Activated CD4-positive, alpha-beta T cell treated with anti-CD3 and anti-CD28 coated beads, Interleukin-2, Interleukin-6, amounts not matched to agents 100 ng/mL and 50 ng/mL, durations not matched to agents 16 hours and 8 hours (primary cell): Measurements from ENCODE around the gene LHFPL2.

ENCODE experiments used
- DNase-seq: peaks from one replicate; pipeline ENCODE4 v3.0.0-alpha.2; 2020

The LHFPL2 gene

DNA sequence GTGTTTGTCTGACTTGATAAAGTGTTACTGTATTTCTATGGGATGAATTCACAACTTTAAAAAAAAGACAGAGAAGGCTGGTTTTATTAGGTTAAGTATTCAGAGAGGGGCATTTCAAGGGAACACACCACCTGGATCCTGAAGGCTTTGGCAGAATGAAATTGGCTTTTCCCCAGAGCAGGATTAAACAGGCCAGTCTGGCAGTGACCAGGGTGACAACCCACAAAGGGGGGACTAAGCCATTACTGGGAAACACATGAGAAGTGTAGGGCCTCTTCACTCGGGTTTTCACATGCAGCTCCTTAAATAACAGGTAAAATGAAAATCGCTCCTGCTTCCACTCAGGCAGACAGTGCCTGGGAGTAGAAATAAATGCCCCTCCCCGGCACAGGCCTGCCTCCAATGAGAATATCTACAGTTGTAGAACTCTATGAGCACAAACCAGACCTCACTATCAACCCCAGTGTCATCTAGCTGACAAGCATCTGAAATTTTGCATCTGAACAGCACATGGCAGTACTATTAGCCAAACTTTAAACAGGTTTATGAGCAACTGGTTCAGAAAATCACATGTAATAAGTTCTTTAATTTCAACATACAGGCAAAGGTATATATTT is 85.8 kb downstream of the LHFPL2 start:
- DNase-seq: no peak

DNA sequence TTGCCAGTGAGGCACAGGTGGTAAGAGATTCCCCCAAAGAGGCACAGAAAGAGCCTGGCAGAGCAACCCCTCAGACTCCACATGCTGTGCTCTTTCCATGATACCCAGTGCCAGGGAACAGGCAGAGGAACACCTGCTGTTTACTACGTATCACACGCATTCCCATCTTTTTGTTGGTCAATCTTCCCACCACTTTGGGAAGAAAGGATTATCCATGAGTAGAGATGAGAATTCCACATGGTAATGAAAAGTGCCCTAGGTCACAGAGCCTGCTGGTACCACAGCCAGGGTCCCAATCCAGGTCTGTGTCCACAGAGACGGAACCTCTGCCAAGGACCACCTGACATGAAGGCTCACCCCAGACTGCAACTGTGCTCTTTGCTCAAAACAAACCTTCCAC is 86.6 kb downstream of the LHFPL2 start:
- DNase-seq: no peak

GRCh38 chr5:78561261-78561660 is 87.3 kb downstream of the LHFPL2 start:
- DNase-seq: no peak

DNA sequence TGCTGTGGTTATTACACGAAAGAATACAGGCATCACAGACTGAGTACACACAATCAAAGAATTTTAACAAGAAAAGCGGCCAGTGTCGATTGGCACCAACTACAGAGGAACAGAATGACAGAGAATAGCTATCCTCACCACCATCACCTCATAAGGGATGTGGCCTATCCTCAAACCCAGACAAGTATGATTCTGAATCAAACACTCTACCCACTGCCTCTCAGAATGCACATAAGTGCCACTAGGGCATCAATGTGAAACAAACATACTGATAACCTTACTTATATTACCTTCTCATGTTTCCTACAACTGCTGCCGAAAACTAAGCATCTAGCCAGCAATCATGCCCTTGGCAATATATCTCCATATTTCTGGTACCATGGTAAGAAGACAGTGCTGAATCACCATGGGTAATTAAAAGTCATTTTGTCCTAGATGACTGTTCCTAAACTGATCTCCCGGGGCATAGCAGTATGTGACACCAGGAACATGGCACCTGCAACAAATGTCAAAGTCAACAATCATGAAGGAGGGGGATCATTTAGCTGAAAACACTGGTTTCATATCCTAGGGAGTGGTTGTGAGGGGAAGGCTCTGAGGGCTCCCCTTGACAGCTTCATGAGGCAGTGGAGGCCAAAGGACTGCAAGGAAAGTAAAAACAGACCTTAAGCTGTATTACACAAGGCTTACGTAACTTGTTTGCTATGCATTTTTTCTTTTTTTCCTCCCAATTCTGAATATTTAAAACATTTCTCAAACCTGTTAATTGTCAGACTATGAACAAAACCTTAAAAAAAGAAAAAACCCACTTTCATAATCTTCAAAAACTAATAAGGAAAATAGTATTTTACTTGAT is 88.3 kb downstream of the LHFPL2 start:
- peak; percentile 72 for DNase-seq

DNA sequence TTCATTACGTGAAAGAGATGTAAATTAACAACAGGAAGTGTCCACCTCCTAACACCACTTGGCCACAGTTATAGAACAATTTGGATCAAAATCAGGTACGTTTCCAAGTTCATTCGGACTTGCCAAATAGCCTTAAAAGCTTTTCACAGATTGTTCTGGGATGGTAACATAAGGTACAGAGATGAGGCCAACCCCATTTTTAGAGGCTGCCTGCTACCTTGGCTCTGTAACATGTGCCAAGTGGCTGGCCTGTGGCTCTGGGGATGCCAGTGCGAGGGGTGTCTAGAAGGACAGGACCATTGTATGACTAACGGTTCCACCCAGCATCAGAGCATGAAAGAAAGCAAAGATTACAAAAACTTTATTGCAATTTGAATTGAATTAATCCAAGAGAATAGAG is 91.0 kb downstream of the LHFPL2 start:
- no peak for DNase-seq

DNA sequence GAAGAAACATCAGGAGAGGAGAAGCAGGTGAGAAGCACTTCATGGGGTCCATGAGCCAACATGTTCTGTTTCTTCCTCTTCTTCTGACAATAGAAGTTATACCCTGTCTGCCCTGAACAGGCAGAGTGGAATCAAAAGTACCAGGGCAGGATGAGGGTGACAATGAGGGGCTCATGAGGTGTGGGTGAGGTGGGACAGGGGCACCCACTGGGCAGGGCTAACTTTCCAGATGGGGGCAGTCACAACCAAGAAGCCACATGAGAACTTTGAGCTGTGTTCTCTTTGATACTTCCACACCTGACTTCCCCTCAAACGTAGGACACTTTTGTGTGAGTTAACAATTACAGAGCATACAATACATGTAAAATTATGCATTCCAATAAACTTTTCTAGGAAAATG is 92.7 kb downstream of the LHFPL2 start:
- no peak for DNase-seq

DNA sequence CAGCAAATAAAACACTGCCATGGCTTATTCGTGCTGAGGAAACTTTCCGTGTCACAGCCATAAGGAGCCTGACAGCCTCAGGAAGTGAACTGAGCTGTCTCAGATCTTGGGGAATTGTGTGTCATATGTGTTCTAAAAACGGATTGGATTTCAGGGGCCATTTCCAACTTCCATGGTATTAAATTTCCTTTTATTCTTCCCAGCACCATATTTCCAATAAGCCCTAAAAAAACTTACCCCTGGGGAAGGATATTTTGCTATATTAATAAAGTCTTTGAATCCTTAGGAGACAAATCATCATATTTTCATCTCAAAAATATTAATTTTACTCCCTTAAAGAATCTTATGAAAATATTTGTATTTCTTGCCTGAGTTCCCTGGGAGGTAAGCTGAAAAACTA is 93.9 kb downstream of the LHFPL2 start:
- no peak for DNase-seq

GRCh38 chr5:78553580-78554353 is 94.8 kb downstream of the LHFPL2 start:
- DNase-seq: no peak

DNA sequence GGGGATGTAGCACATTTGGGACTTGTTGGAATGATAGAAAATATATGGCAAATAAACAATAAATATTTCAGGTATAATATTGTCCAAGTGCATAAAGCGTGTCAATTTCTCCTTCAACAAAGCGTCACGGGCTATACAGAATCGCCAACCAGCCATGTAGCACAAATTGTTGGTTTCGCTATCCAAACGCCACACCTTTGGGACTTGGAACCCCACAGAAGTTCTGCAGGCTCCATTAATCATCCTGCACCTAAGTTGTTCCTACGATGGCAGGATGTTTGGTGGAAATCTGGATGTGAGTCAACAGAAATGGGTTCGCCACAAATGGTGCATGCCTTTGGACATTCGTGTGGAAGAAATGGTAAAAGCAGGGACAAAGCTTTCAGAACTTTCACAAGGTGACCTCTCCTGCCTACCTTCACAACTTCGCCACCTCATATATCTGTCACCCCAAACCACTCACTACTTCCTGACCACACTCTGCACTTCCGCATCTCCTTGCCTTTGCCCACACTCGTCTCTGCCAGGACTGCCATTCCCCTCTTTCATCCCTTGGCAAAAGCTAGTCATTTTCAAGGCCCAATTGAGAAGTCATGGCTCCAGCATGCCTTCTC is 95.7 kb downstream of the LHFPL2 start:
- peak; percentile 16 for DNase-seq

GRCh38 chr5:78550891-78551290 is 97.7 kb downstream of the LHFPL2 start:
- no peak for DNase-seq

DNA sequence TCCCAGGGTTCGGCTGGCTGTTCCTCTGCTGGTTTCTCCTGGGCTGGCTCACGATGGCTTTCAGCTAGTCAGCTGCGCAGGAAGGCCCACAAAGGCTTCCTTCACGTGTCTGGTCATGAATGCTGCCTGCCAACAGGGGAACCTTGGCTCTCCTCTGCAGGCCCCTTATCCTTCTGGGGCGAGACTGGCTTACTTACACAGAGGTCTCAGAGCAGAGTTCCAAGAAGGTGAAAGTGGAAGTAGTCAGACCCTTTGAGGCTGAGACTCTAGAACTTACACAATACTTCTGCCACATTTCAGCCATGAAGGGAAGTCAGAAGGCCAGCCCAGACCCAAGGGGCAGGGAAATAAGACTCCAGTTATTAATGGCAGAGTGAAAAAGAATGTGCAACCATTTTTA is 99.5 kb downstream of the LHFPL2 start:
- no peak for DNase-seq

- no peak for DNase-seq
These were observed 100.6 kb downstream of the LHFPL2 start for GRCh38 chr5:78547731-78548615.

DNA sequence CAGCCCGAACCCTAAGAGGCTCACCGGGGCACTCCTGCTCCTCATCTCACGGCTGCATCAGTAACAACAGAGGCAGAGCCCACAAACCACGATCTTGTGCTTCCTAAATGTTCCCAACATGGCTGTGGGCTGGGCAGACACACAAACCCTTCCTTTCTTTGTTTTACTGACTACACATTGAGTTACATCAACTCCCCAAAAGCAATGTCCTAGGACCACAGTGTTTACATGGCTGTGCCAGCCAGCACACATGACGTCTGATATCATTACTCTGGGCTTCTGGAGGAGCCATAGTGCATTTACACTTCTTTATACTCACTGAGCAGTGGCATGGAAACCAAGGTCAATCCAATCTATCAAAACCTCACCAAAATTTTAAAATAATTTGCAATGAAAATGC is 101.4 kb downstream of the LHFPL2 start:
- DNase-seq: no peak

- no peak for DNase-seq
These were observed 102.1 kb downstream of the LHFPL2 start for GRCh38 chr5:78546276-78546996.

- no peak for DNase-seq
These were observed 103.2 kb downstream of the LHFPL2 start for GRCh38 chr5:78545406-78545805.

GRCh38 chr5:78544561-78545201 is 103.9 kb downstream of the LHFPL2 start:
- peak; percentile 27 for DNase-seq

- no peak for DNase-seq
These were observed 104.7 kb downstream of the LHFPL2 start for GRCh38 chr5:78543916-78544315.

DNA sequence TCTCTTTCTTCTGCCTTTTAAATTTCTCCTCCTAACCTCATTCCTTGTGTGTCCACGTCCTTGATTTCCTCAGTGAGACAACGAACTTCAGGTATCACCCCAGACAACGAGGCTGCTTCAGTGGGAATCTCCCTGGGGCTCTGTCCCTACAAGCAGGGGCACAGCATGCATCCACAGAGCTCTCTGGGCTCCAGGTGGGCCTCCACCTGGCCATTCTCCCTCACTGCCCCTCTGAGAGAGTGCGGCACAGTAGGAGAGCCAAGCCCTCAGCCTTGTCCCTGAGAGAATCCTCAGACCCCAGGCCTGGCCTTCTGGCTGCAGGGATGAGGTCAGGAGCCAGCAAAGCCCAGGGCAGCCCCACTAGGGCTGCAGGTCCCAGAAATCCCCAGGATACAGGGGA is 105.3 kb downstream of the LHFPL2 start:
- DNase-seq: no peak

DNA sequence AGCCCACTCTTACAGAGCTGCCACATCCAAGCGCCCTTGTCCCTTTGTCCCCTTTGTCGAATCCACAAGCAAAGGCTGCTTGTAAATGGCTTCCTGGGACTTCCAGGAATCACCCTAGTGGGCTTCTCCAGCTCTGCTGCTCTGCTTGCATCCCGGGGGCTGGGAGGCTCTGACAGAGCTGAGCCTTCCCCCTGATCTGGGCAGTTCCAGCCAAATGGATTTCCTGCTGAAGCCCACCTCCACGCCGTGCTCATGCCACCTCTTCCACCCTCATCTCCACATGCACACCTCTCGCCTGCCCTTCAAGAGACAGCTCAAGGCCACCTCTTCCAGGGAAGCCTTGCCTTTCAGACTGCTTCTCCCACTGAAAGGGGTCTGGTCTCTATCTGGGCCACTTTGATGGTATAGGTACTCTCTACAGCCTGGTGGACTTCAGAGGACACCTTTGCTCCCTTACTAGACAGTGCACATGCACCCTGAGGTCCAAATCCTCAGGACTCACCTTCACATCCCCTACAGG is 106.2 kb downstream of the LHFPL2 start:
- DNase-seq: no peak

- no peak for DNase-seq
These were observed 107.4 kb downstream of the LHFPL2 start for GRCh38 chr5:78541086-78541654.
